Gastrocnemius medialis (tissue), 4 donors: ENCODE measurements around the gene C4orf51. TPM values are rescaled to one million over a fixed set of nuclear protein-coding genes. Genes with fewer than 3 reads are reported as not detected.
A peak's percentile ranks its signal among the peaks of the same experiment; 100 is the strongest.

Experiments
- ATAC-seq, 2 donors: fragments of 150-250 bp; one replicate each; pipeline ENCODE4 v1.9.1; 2016
- DNase-seq, 2 donors: peaks; one replicate each; pipeline ENCODE4 v3.0.0-alpha.2; 2019
- H3K27ac ChIP-seq, 4 donors: fragments of 200-600 bp; sonication (generic); 1 replicate in 1 of 4; 2 replicates in 3 of 4; pipeline ENCODE4 v1.5.1; 2016 to 2018; ENCODE audit warnings: mild to moderate bottlenecking in 2 of 4, moderate library complexity in 1 of 4
- H3K27me3 ChIP-seq, 3 donors: fragments of 200-600 bp; sonication (generic) in 2 of 3; 1 replicate in 1 of 3; 2 replicates in 2 of 3; pipeline versions ENCODE4 v1.5.1 to v1.6.0; 2016 to 2019; ENCODE audit warnings: mild to moderate bottlenecking in 1 of 3, moderate library complexity in 1 of 3
- H3K36me3 ChIP-seq, 2 donors: fragments of 200-600 bp; sonication (generic) in 1 of 2; one replicate each; pipeline ENCODE4 v1.5.1; 2017 to 2018
- H3K4me1 ChIP-seq, 2 donors: fragments of 200-600 bp; sonication (generic) in 1 of 2; one replicate each; pipeline ENCODE4 v1.5.1; 2016 to 2017; ENCODE audit warnings: mild to moderate bottlenecking in 2 of 2
- H3K4me3 ChIP-seq, 4 donors: fragments of 200-600 bp; sonication (generic) in 3 of 4; 1 replicate in 1 of 4; 2 replicates in 3 of 4; pipeline ENCODE4 v1.5.1; 2016 to 2019; ENCODE audit warnings: mild to moderate bottlenecking in 2 of 4
- H3K9me3 ChIP-seq, 3 donors: fragments of 200-600 bp; sonication (generic) in 2 of 3; 1 replicate in 1 of 3; 2 replicates in 2 of 3; pipeline ENCODE4 v1.5.1; 2016 to 2019
- CTCF ChIP-seq, 5 experiments: fragments of 450-650 bp in 3 of 5; fragments of 200-600 bp in 2 of 5; sonication (generic) in 2 of 5; IDR thresholded peaks in 4 of 5; conservative IDR thresholded peaks in 1 of 5; 1 replicate in 4 of 5; 2 replicates in 1 of 5; pipeline ENCODE4 v1.5.1; 2016 to 2019; ENCODE audit warnings: antibody characterized with exemption in 5 of 5, mild to moderate bottlenecking in 3 of 5, moderate library complexity in 3 of 5
- POLR2A ChIP-seq, 2 donors: fragments of 450-650 bp; IDR thresholded peaks; one replicate each; pipeline ENCODE4 v1.6.1; 2017; ENCODE audit warnings: antibody characterized with exemption in 2 of 2, mild to moderate bottlenecking in 2 of 2, moderate library complexity in 2 of 2
- in situ Hi-C, 4 donors: fragments of 200-750 bp; cut with MboI; loops; one replicate each; pipeline versions ENCODE4 v1.15.0 to v1.8.0; 2017; ENCODE audit warnings: low sequenced_read_pairs in 4 of 4
- intact Hi-C: fragments of 100-400 bp; cut with DNase I; formaldehyde crosslinking; loops from one replicate; pipeline ENCODE4 v1.15.1; 2023; ENCODE audit warnings: low total_unique reads
- total RNA-seq, 4 donors: library from RNA; depleted of rRNA; stranded (reverse); fragments of >200 nt; gene quantifications; one replicate each; pipeline versions ENCODE4 v1.1.0 to v1.2.3, GENCODE V29; 2016

The C4orf51 gene
- total RNA-seq, 4 donors from 2014 or later: not detected

GRCh38 chr4:145731028-145731427 lies 51.1 kb downstream of the C4orf51 start:
- H3K36me3 ChIP-seq: no peaks in the 10 kb centered on the region
- H3K9me3 ChIP-seq: no peaks in the 10 kb centered on the region
- peaks cover 42 to 46% of the 10 kb centered on the region in 2 donors for H3K4me1 ChIP-seq
- intact Hi-C loops (loop anchor here (5.0 to 10.0 kb wide), 3 partner anchors 206 to 444 kb away; partner anchors contain the start of genes LSM6, SMAD1 and ZNF827), in situ Hi-C loops (loop anchor here in 2 of 4 donors (10.0 to 25.0 kb wide), 3 partner anchors 64 to 206 kb away; partner anchors contain the start of gene ZNF827 (in 2 of the 2))
- no peaks in the 10 kb centered on the region for H3K27me3 ChIP-seq
- TF ChIP-seq POLR2A (IDR thresholded peaks at IDR 0.05) (no peak), CTCF (IDR thresholded peaks at IDR 0.05 in 4 of 5, conservative IDR thresholded peaks at IDR 0.05 in 1 of 5) (no peak)
- H3K27ac ChIP-seq: peak overlapping the region; percentile 8 to 95 (median 16)
- ATAC-seq (no peak), DNase-seq (no peak)
- H3K4me3 ChIP-seq: no peak overlapping the region

GRCh38 chr4:145732001-145732815 lies 52.3 kb downstream of the C4orf51 start:
- DNase-seq: no peak
- H3K36me3 ChIP-seq: no peaks in the 10 kb centered on the region
- H3K4me1 ChIP-seq: peaks cover 52 to 55% of the 10 kb centered on the region in 2 donors
- H3K4me3 ChIP-seq: peak overlapping the region; percentile 62 to 75 (median 70)
- no peaks in the 10 kb centered on the region for H3K27me3 ChIP-seq
- in situ Hi-C loops: loop anchor here in 2 of 4 donors (10.0 to 25.0 kb wide), 3 partner anchors 63 to 205 kb away; partner anchors contain the start of gene ZNF827 (in 2 of the 2)
- ATAC-seq: no peak
- peak overlapping the region; percentile 92 to 98 (median 96) for H3K27ac ChIP-seq
- no peaks in the 10 kb centered on the region for H3K9me3 ChIP-seq
- intact Hi-C loops: loop anchor here (2.0 to 10.0 kb wide), 5 partner anchors 49 to 443 kb away; partner anchors contain the start of genes LSM6, MMAA, SMAD1 and ZNF827
- TF ChIP-seq CTCF (IDR thresholded peaks at IDR 0.05 in 4 of 5, conservative IDR thresholded peaks at IDR 0.05 in 1 of 5): no peak
- no peak for TF ChIP-seq POLR2A (IDR thresholded peaks at IDR 0.05)

GRCh38 chr4:145732895-145733880 lies 53.2 kb downstream of the C4orf51 start:
- intact Hi-C loops (loop anchor here (2.0 to 10.0 kb wide), 5 partner anchors 50 to 442 kb away; partner anchors contain the start of genes LSM6, MMAA, SMAD1 and ZNF827), in situ Hi-C loops (loop anchor here in 2 of 4 donors (10.0 to 25.0 kb wide), 3 partner anchors 62 to 204 kb away; partner anchors contain the start of gene ZNF827 (in 2 of the 2))
- peaks cover 52 to 58% of the 10 kb centered on the region in 2 donors for H3K4me1 ChIP-seq

More at GRCh38 chr4:145732895-145733880, 53.2 kb downstream of the C4orf51 start:
- peak; percentile 93 to 94 for DNase-seq
- Histone ChIP-seq H3K9me3 (no peaks in the 10 kb centered on the region), H3K27me3 (no peaks in the 10 kb centered on the region), H3K36me3 (no peaks in the 10 kb centered on the region), H3K4me3 (peak overlapping the region; percentile 62 to 75 (median 70)), H3K27ac (peak overlapping the region; percentile 92 to 98 (median 96))
- peak; percentile 40 to 44 for ATAC-seq
- TF ChIP-seq POLR2A (IDR thresholded peaks at IDR 0.05): peak; percentile 84 to 87
- TF ChIP-seq CTCF (IDR thresholded peaks at IDR 0.05 in 4 of 5, conservative IDR thresholded peaks at IDR 0.05 in 1 of 5): peak in 1 of 5 experiments; percentile 26
